Suprapubic skin (tissue), 4 donors: Measurements from ENCODE around the gene LPXN. TPM values are rescaled to one million over a fixed set of nuclear protein-coding genes. Genes with fewer than 3 reads are reported as not detected.

Experiments
- DNase-seq, 2 donors: peaks; one replicate each; pipeline ENCODE4 v3.0.0-alpha.2; 2019; ENCODE audit warnings: low spot score in 2 of 2
- H3K27ac ChIP-seq: fragments of 200-600 bp; sonication (generic); one replicate; pipeline ENCODE4 v1.5.1; 2019
- H3K27me3 ChIP-seq: fragments of 200-600 bp; sonication (generic); one replicate; pipeline ENCODE4 v1.5.1; 2019
- H3K36me3 ChIP-seq: fragments of 200-600 bp; sonication (generic); one replicate; pipeline ENCODE4 v1.5.1; 2019
- H3K4me1 ChIP-seq: fragments of 200-600 bp; sonication (generic); one replicate; pipeline ENCODE4 v1.5.1; 2019
- H3K4me3 ChIP-seq: fragments of 200-600 bp; sonication (generic); one replicate; pipeline ENCODE4 v1.5.1; 2019; ENCODE audit warnings: mild to moderate bottlenecking
- H3K9me3 ChIP-seq: fragments of 200-600 bp; sonication (generic); one replicate; pipeline ENCODE4 v1.5.1; 2019
- CTCF ChIP-seq, 2 donors: fragments of 200-600 bp in 1 of 2; fragments of 450-650 bp in 1 of 2; sonication (generic) in 1 of 2; IDR thresholded peaks; one replicate each; pipeline ENCODE4 v1.5.1; 2016 to 2019; ENCODE audit warnings: antibody characterized with exemption in 2 of 2, mild to moderate bottlenecking in 1 of 2, moderate library complexity in 1 of 2
- EP300 ChIP-seq: sonication (generic); formaldehyde crosslinking; IDR thresholded peaks from one replicate; pipeline ENCODE4 v1.6.1; 2017; ENCODE audit warnings: antibody characterized with exemption
- POLR2A ChIP-seq, 2 donors: fragments of 450-650 bp; IDR thresholded peaks; one replicate each; pipeline ENCODE4 v1.6.1; 2017; ENCODE audit warnings: antibody characterized with exemption in 2 of 2, mild to moderate bottlenecking in 2 of 2, moderate library complexity in 2 of 2
- POLR2AphosphoS5 ChIP-seq, 3 donors: sonication (generic); formaldehyde crosslinking; IDR thresholded peaks; one replicate each; pipeline ENCODE4 v1.6.1; 2017; ENCODE audit warnings: antibody characterized with exemption in 3 of 3
- WGBS: methylation state at CpG from one replicate; pipeline ENCODE4 v1.1.5; 2018; 5-methylcytosine and 5-hydroxymethylcytosine counted together
- total RNA-seq, 4 donors: library from RNA; depleted of rRNA; stranded (reverse); fragments of >200 nt; gene quantifications; one replicate each; pipeline ENCODE4 v1.1.0, GENCODE V29; 2016

LPXN gene
- total RNA-seq, 4 donors from 2014 or later, result 2.9 to 5.5 (median 4.0) TPM

GRCh38 chr11:58592760-58593472, 17.3 kb upstream of the LPXN start:
- DNase-seq, result no peak
- no peak for TF ChIP-seq POLR2A (IDR thresholded peaks at IDR 0.05)
- no peak for TF ChIP-seq EP300
- no peak for TF ChIP-seq POLR2AphosphoS5 (IDR thresholded peaks at IDR 0.05)
- no peak for TF ChIP-seq CTCF (IDR thresholded peaks at IDR 0.05)
- 79% methylated on average over 5 of the region's 5 CpGs for WGBS

GRCh38 chr11:58591659-58592058, 16.0 kb upstream of the LPXN start:
- no peak for TF ChIP-seq POLR2AphosphoS5 (IDR thresholded peaks at IDR 0.05)
- no peak for TF ChIP-seq CTCF (IDR thresholded peaks at IDR 0.05)
- no peak for TF ChIP-seq POLR2A (IDR thresholded peaks at IDR 0.05)
- TF ChIP-seq EP300, result no peak
- Histone ChIP-seq H3K4me3 (no peak overlapping the region), H3K27ac (no peak overlapping the region), H3K9me3 (no peaks in the 10 kb centered on the region), H3K4me1 (peaks cover 12% of the 10 kb centered on the region), H3K27me3 (no peaks in the 10 kb centered on the region), H3K36me3 (no peaks in the 10 kb centered on the region)
- WGBS, result 86% methylated on average over 3 of the region's 3 CpGs
- DNase-seq, result no peak

More at GRCh38 chr11:58592760-58593472, 17.3 kb upstream of the LPXN start:
- Histone ChIP-seq H3K9me3 (no peaks in the 10 kb centered on the region), H3K4me3 (no peak overlapping the region), H3K27ac (no peak overlapping the region), H3K27me3 (no peaks in the 10 kb centered on the region), H3K4me1 (peaks cover 10% of the 10 kb centered on the region), H3K36me3 (no peaks in the 10 kb centered on the region)

GRCh38 chr11:58586998-58587397, 11.3 kb upstream of the LPXN start:
- H3K4me3 ChIP-seq, result no peak overlapping the region
- no peaks in the 10 kb centered on the region for H3K9me3 ChIP-seq
- DNase-seq, result no peak
- no peaks in the 10 kb centered on the region for H3K27me3 ChIP-seq
- no peak overlapping the region for H3K27ac ChIP-seq
- TF ChIP-seq POLR2A (IDR thresholded peaks at IDR 0.05) (no peak), EP300 (no peak), CTCF (IDR thresholded peaks at IDR 0.05) (no peak), POLR2AphosphoS5 (IDR thresholded peaks at IDR 0.05) (no peak)
- peaks cover 40% of the 10 kb centered on the region for H3K4me1 ChIP-seq
- 89% methylated on average over 2 of the region's 2 CpGs for WGBS
- H3K36me3 ChIP-seq, result peaks cover 2% of the 10 kb centered on the region

DNA sequence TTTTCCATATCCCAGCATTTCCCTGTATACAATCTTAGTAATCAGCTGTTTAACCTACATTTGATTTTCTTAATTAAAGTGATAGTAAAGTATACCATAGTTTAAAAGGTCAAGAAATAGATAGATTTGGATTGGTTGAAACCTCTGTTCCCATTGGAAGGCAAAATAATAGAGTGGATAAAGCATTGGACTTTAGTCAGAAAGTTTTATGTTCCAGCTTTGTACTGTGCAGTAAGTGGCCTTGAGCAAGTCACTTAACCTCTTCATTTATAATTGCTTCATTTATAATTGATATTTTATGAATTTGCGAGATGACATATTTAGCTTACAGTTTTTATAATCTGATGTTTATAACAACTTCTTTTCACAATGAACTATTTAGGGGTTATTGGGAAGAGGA, 6.8 kb upstream of the LPXN start:
- WGBS, result 88% methylated on average over 1 of the region's 1 CpG
- Histone ChIP-seq H3K4me3 (no peak overlapping the region), H3K9me3 (no peaks in the 10 kb centered on the region), H3K36me3 (peaks cover 2% of the 10 kb centered on the region), H3K4me1 (peaks cover 61% of the 10 kb centered on the region), H3K27me3 (no peaks in the 10 kb centered on the region), H3K27ac (no peak overlapping the region)
- DNase-seq, result no peak
- no peak for TF ChIP-seq CTCF (IDR thresholded peaks at IDR 0.05)
- TF ChIP-seq EP300, result no peak
- no peak for TF ChIP-seq POLR2AphosphoS5 (IDR thresholded peaks at IDR 0.05)
- no peak for TF ChIP-seq POLR2A (IDR thresholded peaks at IDR 0.05)

- no peak for DNase-seq
- 1% methylated on average over 2 of the region's 2 CpGs for WGBS
- TF ChIP-seq EP300 (no peak), POLR2AphosphoS5 (IDR thresholded peaks at IDR 0.05) (no peak), CTCF (IDR thresholded peaks at IDR 0.05) (no peak), POLR2A (IDR thresholded peaks at IDR 0.05) (no peak)
- no peaks in the 10 kb centered on the region for H3K36me3 ChIP-seq
- peaks cover 74% of the 10 kb centered on the region for H3K4me1 ChIP-seq
- peak overlapping the region; percentile 99 for H3K4me3 ChIP-seq
- H3K9me3 ChIP-seq, result no peaks in the 10 kb centered on the region
- H3K27ac ChIP-seq, result peak overlapping the region; percentile 100
- H3K27me3 ChIP-seq, result no peaks in the 10 kb centered on the region
These were observed 4.7 kb upstream of the LPXN start for GRCh38 chr11:58580311-58580710.
